B cell (primary cell): Measurements from ENCODE around the gene LCN12.

ENCODE experiments used
- EZH2 ChIP-seq: IDR thresholded peaks from 2 replicates; pipeline ENCODE4 v1.6.1; 2012; ENCODE audit warnings: borderline replicate concordance, low read depth, mild to moderate bottlenecking, moderate library complexity, low read length; ENCODE audit not compliant: insufficient read depth, poor library complexity, severe bottlenecking
- TF ChIP-seq, protein P1 (sequence below): fragments of 200-600 bp; IDR thresholded peaks from one replicate; pipeline ENCODE4 v1.8.0; 2022; ENCODE audit warnings: antibody characterized with exemption, mild to moderate bottlenecking

DNA sequence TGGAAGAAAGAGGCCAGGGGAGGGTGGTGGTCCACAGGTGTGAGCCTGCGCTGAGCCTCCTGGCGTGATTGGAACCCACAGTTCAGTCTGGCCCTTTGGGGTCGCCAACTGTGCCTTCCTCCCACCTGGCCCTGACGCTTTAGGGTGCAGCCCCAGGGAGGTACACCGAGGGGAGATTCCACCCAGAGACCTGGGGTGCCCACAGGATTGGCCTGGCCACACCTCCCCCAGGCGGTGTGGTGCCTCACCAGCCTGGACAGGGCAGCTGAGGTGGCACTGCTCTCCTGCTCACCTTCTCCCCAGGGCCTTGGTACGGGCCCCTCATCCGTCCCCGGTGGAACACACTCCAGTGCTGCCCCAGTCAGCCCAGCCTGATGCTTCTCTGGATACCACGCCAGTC lies 45.3 kb downstream of the LCN12 start:
- TF ChIP-seq, protein P1, sequence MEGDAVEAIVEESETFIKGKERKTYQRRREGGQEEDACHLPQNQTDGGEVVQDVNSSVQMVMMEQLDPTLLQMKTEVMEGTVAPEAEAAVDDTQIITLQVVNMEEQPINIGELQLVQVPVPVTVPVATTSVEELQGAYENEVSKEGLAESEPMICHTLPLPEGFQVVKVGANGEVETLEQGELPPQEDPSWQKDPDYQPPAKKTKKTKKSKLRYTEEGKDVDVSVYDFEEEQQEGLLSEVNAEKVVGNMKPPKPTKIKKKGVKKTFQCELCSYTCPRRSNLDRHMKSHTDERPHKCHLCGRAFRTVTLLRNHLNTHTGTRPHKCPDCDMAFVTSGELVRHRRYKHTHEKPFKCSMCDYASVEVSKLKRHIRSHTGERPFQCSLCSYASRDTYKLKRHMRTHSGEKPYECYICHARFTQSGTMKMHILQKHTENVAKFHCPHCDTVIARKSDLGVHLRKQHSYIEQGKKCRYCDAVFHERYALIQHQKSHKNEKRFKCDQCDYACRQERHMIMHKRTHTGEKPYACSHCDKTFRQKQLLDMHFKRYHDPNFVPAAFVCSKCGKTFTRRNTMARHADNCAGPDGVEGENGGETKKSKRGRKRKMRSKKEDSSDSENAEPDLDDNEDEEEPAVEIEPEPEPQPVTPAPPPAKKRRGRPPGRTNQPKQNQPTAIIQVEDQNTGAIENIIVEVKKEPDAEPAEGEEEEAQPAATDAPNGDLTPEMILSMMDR: no peak
- TF ChIP-seq EZH2: no peak
